ENCODE measurements around the gene CDS1. TPM values are rescaled to one million over a fixed set of nuclear protein-coding genes. Genes with fewer than 3 reads are reported as not detected.

Gene CDS1
- total RNA-seq, 1 donor from 2014 or later, result not detected

Other genes starting within 250 kb of the CDS1 start
- gene NKX6-1, start 83.8 kb upstream of the CDS1 start, total RNA-seq, result not detected in 2 replicates

All from T-helper 2 cell treated with Interferon-gamma antibody and Interleukin-4, amounts not matched to agents 100 ng/mL and 5 ng/mL, for 36 hours (primary cell).